Psoas muscle (tissue), 8 donors: ENCODE data around the gene CFAP58. TPM values are rescaled to one million over a fixed set of nuclear protein-coding genes. Genes with fewer than 3 reads are reported as not detected.

Experiments used
- ATAC-seq, 4 donors: fragments of 200-7000 bp; cut with Tn5 transposase; one replicate each; pipeline ENCODE4 v1.9.1; 2020; ENCODE audit warnings: moderate library complexity in 3 of 4, mild to moderate bottlenecking in 2 of 4
- DNase-seq, 2 donors: peaks; one replicate each; pipeline ENCODE4 v3.0.0-alpha.2; 2020
- H3K27ac ChIP-seq: fragments of 200-600 bp; one replicate; pipeline ENCODE4 v1.8.0; 2022
- H3K27me3 ChIP-seq, 3 donors: fragments of 200-600 bp in 1 of 3; one replicate each; pipeline versions ENCODE4 v1.6.1 to v1.8.0; 2013 to 2022; ENCODE audit warnings: low read length in 2 of 3, mild to moderate bottlenecking in 2 of 3, moderate library complexity in 1 of 3; ENCODE audit not compliant: insufficient read depth in 3 of 3
- H3K36me3 ChIP-seq, 2 donors: fragments of 200-600 bp in 1 of 2; one replicate each; pipeline versions ENCODE4 v1.6.1 to v1.8.0; 2013 to 2022; ENCODE audit warnings: low read depth in 1 of 2, mild to moderate bottlenecking in 1 of 2, moderate library complexity in 1 of 2; ENCODE audit not compliant: insufficient read depth in 1 of 2
- H3K4me1 ChIP-seq: fragments of 200-600 bp; one replicate; pipeline ENCODE4 v1.8.0; 2022
- H3K4me3 ChIP-seq: fragments of 200-600 bp; one replicate; pipeline ENCODE4 v1.8.0; 2022; ENCODE audit warnings: mild to moderate bottlenecking
- H3K9me3 ChIP-seq: fragments of 200-600 bp; one replicate; pipeline ENCODE4 v1.8.0; 2022
- WGBS, 3 donors: extraction: QIAGEN DNeasy Blood & Tissue Kit; methylation state at CpG; one replicate each; pipeline versions ENCODE4 v1.1.6 to v1.1.7; 2013; 5-methylcytosine and 5-hydroxymethylcytosine counted together
- intact Hi-C, 2 donors: fragments of 100-400 bp; cut with DNase I; formaldehyde crosslinking; loops; one replicate each; pipeline versions ENCODE4 v1.11.0 to v1.14.2; 2022
- polyA plus RNA-seq, 3 donors: library from polyadenylated mRNA; stranded (reverse); fragments of 200-250 nt; gene quantifications; one replicate each; pipeline ENCODE4 v1.2.3, GENCODE V29; 2013
- total RNA-seq, 4 donors: library from RNA; stranded (reverse); fragmentation: NEBNext Ultra II Directional in 2 of 4; extraction: Animal tissue kit (Norgen Biotek cat#: 25700) in 2 of 4; gene quantifications; one replicate each; pipeline versions ENCODE4 v1.2.1 to v1.2.4, GENCODE V29; 2021 to 2023
- TF ChIP-seq, protein P1 (sequence below): fragments of 200-600 bp; IDR thresholded peaks from one replicate; pipeline ENCODE4 v1.8.0; 2022; ENCODE audit warnings: antibody characterized with exemption
- donor health status: healthy with polysubstance abuse.
- donor health status: DM: no; HTN: no; CAD: no; lungs with moderate emphysema.
- donor health status: Bipolar disorder and iron deficiency.
- donor health status: healthy.
- donor health status: DM: yes; HTN: yes; CAD: no.
- donor health status: DM: no; HTN: no; CAD: no.
- donor health status: DM: no; HTN: no; CAD: no.
- donor health status: DM: yes; HTN: yes; CAD: no.

The CFAP58 gene
- total and polyA plus RNA-seq, 7 donors, result 0.04 to 1.4 (median 0.44) TPM

DNA sequence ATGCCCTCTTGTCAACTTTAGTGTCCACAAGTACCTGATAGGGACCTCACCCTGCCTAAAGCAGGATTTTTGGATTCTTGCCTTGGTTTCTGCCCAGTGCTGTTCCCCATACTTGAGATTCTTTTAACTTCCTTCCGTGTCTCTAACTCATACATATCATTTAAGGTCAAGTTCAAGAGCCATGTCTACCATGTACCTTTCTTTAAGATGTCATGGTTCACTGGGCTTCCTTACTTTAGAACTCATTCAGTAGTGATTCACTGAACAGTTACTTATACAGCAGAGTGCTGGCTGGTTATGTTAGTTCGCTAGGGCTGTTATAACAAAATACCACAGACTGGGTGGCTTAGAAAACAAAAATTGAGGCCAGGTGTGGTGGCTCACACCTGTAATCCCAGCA lies 5.0 kb upstream of the CFAP58 start:
- Histone ChIP-seq H3K9me3 (no peaks in the 10 kb centered on the region), H3K36me3 (no peaks in the 10 kb centered on the region), H3K27ac (no peak overlapping the region), H3K27me3 (no peaks in the 10 kb centered on the region), H3K4me3 (no peak overlapping the region), H3K4me1 (peaks cover 18% of the 10 kb centered on the region)
- TF ChIP-seq, protein P1, sequence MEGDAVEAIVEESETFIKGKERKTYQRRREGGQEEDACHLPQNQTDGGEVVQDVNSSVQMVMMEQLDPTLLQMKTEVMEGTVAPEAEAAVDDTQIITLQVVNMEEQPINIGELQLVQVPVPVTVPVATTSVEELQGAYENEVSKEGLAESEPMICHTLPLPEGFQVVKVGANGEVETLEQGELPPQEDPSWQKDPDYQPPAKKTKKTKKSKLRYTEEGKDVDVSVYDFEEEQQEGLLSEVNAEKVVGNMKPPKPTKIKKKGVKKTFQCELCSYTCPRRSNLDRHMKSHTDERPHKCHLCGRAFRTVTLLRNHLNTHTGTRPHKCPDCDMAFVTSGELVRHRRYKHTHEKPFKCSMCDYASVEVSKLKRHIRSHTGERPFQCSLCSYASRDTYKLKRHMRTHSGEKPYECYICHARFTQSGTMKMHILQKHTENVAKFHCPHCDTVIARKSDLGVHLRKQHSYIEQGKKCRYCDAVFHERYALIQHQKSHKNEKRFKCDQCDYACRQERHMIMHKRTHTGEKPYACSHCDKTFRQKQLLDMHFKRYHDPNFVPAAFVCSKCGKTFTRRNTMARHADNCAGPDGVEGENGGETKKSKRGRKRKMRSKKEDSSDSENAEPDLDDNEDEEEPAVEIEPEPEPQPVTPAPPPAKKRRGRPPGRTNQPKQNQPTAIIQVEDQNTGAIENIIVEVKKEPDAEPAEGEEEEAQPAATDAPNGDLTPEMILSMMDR, result no peak
- intact Hi-C loops, result no loop called here
- 65 to 73% (median 67%) methylated on average over 2 of the region's 2 CpGs for WGBS, 3 donors
- ATAC-seq (no peak), DNase-seq (no peak)

DNA sequence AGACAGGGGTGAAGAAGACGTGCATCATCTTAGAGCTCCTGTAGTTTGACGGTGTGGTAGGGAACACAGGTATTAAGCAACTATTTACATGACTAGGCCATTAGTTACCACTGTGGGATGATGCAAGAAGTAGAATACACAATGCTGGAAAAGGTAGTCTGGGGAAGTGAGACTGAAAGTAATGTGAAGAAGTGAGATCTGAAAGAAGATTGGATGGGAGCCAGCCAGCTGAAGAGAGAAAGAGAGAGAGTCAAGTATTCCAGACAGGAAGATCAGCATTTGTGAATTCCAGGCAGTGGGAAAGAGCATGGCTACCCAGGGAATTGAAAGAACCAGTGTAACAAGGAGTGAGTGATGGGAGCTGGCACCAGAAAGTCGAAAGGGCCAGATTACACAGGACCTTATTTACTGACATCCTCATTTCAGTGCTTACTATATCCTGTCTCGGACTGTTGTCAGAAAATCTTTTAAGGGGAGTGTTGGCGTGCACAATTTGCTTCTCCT lies 4.0 kb upstream of the CFAP58 start:
- 44 to 47% (median 45%) methylated on average over 5 of the region's 5 CpGs for WGBS, 3 donors
- Histone ChIP-seq H3K9me3 (no peaks in the 10 kb centered on the region), H3K27ac (peak overlapping the region; percentile 64), H3K27me3 (no peaks in the 10 kb centered on the region), H3K4me3 (peak overlapping the region; percentile 31), H3K4me1 (peaks cover 17% of the 10 kb centered on the region), H3K36me3 (no peaks in the 10 kb centered on the region)
- TF ChIP-seq, protein P1, result no peak
- DNase-seq (no peak), ATAC-seq (peak; percentile 34 to 51 (median 40))
- intact Hi-C loops, result loop anchor here (1.0 to 5.0 kb wide), 2 partner anchors 57 to 58 kb away; no protein-coding TSS in a partner anchor

DNA sequence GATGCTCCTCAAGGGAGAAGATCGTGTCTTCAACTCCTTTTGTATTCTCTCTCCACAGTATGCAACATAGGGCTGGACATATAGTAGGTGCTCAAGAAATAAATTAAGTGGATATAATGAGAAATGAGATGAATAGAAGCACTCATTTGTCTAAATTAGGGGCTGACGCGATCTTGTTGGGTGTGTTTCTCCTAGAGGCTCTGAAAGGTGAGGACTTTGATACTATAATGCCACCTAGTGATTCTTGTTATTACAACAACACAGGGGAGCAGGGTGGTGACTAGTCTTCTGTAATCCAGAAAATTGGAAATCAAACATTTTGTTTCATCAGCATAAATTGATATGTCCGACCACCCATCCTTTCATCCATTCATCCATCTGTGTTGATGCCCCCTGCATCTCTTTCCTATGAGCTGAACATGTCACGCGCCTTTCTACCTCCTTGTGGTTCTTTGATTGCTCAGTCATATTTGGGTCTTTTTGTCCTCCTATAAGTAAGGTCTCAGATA lies 3.5 kb upstream of the CFAP58 start:
- H3K27me3 ChIP-seq, result peaks cover 0 to 3% (median 0%) of the 10 kb centered on the region in 3 donors
- no peaks in the 10 kb centered on the region for H3K36me3 ChIP-seq
- intact Hi-C loops, result loop anchor here (1.0 to 5.0 kb wide), 2 partner anchors 58 to 59 kb away; no protein-coding TSS in a partner anchor
- 35 to 39% (median 36%) methylated on average over 6 of the region's 6 CpGs for WGBS, 3 donors
- peak overlapping the region; percentile 31 for H3K4me3 ChIP-seq
- TF ChIP-seq, protein P1, result peak; percentile 72
- peak overlapping the region; percentile 64 for H3K27ac ChIP-seq
- no peaks in the 10 kb centered on the region for H3K9me3 ChIP-seq
- H3K4me1 ChIP-seq, result peaks cover 17% of the 10 kb centered on the region
- ATAC-seq, result peak; percentile 73 to 85 (median 77)
- DNase-seq, result no peak

DNA sequence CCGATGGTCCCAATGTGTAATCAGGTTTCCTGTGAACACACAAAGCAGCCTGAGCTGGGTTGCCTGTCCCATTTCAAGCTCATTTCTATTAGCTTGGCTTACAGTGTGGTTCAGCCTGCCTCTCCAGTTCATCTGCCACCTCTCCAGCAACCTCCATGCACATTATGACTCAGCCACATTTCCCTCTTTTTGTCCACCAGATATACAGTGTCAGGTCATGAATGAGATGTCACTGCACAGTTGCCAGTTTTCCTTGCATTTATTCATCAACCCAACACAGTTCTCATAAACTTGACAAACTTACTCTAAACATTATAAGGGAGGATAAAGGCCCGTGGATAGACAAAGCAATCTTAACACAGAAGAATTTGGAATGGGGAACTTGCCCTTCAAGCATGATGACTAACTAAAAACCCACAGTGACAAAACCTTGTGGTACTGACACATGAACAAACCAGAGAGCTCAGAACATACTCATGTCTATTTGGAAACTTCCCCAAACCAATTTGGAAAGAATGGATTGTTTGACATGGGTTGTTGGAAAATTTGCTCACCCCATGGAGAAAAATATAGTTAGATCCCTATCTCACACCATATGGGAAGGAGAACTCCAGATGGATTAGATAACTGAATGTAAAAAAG lies 2.5 kb upstream of the CFAP58 start:
- TF ChIP-seq, protein P1, result no peak
- DNase-seq, result no peak
- ATAC-seq, result no peak
- no peak overlapping the region for H3K4me3 ChIP-seq
- H3K36me3 ChIP-seq, result no peaks in the 10 kb centered on the region
- H3K27ac ChIP-seq, result no peak overlapping the region
- H3K9me3 ChIP-seq, result no peaks in the 10 kb centered on the region
- H3K27me3 ChIP-seq, result peaks cover 0 to 6% (median 0%) of the 10 kb centered on the region in 3 donors
- H3K4me1 ChIP-seq, result peaks cover 17% of the 10 kb centered on the region
- 67 to 79% (median 75%) methylated on average over 2 of the region's 2 CpGs for WGBS, 3 donors
- intact Hi-C loops, result loop anchor here (1.0 to 5.0 kb wide), 2 partner anchors 46 to 59 kb away; no protein-coding TSS in a partner anchor
